Keratinocyte (primary cell): Measurements from ENCODE around the gene FSD1. TPM values are rescaled to one million over a fixed set of nuclear protein-coding genes. Genes with fewer than 3 reads are reported as not detected.

ENCODE experiments used
- DNase-seq: peaks from one replicate; pipeline ENCODE4 v3.0.0-alpha.2; 2011; ENCODE audit warnings: low read depth, missing footprints, low spot score
- FAIRE-seq: peaks from 2 replicates; lab custom pipeline; 2011; peaks lifted over from hg19 to GRCh38; lab: Jason Lieb, UNC
- H2AFZ ChIP-seq: 2 replicates; pipeline ENCODE4 v1.6.0; 2012; ENCODE audit warnings: low read length, control low read depth, inconsistent platforms; ENCODE audit not compliant: control insufficient read depth
- H3K27ac ChIP-seq: 2 replicates; pipeline ENCODE4 v1.5.1; 2011; ENCODE audit warnings: low read length; ENCODE audit not compliant: control insufficient read depth, insufficient read depth
- H3K27me3 ChIP-seq: 3 replicates; pipeline ENCODE4 v1.6.0; 2011; ENCODE audit warnings: low read length; ENCODE audit not compliant: control insufficient read depth, insufficient read depth; ENCODE audit errors: extremely low read depth
- H3K36me3 ChIP-seq, 2 experiments: 2 replicates in 1 of 2; 3 replicates in 1 of 2; pipeline ENCODE4 v1.5.1; 2011; ENCODE audit warnings: low read length in 2 of 2, mild to moderate bottlenecking in 1 of 2; ENCODE audit not compliant: control insufficient read depth in 2 of 2, insufficient read depth in 2 of 2; ENCODE audit errors: extremely low read depth in 1 of 2
- H3K4me1 ChIP-seq: 3 replicates; pipeline ENCODE4 v1.5.1; 2011; ENCODE audit warnings: low read length; ENCODE audit not compliant: control insufficient read depth, insufficient read depth; ENCODE audit errors: extremely low read depth
- H3K4me2 ChIP-seq: 3 replicates; pipeline ENCODE4 v1.6.0; 2011; ENCODE audit warnings: low read depth, low read length; ENCODE audit not compliant: control insufficient read depth, insufficient read depth; ENCODE audit errors: extremely low read depth
- H3K4me3 ChIP-seq, 3 experiments: fragments of 200-600 bp in 1 of 3; sonication (generic) in 1 of 3; 2 replicates in 2 of 3; 3 replicates in 1 of 3; pipeline ENCODE4 v1.5.1; 2011 to 2016; ENCODE audit warnings: low read length in 3 of 3, mild to moderate bottlenecking in 3 of 3, control low read depth in 2 of 3, inconsistent platforms in 1 of 3, low read depth in 1 of 3, mixed read lengths in 1 of 3, mixed run types in 1 of 3, moderate library complexity in 1 of 3; ENCODE audit not compliant: control insufficient read depth in 2 of 3, insufficient read depth in 2 of 3; ENCODE audit errors: extremely low read depth in 1 of 3
- H3K79me2 ChIP-seq: 2 replicates; pipeline ENCODE4 v1.6.0; 2012; ENCODE audit warnings: low read length; ENCODE audit not compliant: control insufficient read depth, insufficient read depth
- H3K9ac ChIP-seq: 3 replicates; pipeline ENCODE4 v1.6.0; 2011; ENCODE audit warnings: low read length; ENCODE audit not compliant: control insufficient read depth, insufficient read depth; ENCODE audit errors: extremely low read depth
- H3K9me1 ChIP-seq: 3 replicates; pipeline ENCODE4 v1.6.0; 2011; ENCODE audit warnings: low read length; ENCODE audit not compliant: control insufficient read depth, insufficient read depth; ENCODE audit errors: extremely low read depth
- H3K9me3 ChIP-seq: 2 replicates; pipeline ENCODE4 v1.5.1; 2012; ENCODE audit warnings: low read depth, low read length; ENCODE audit not compliant: control insufficient read depth
- H4K20me1 ChIP-seq: 3 replicates; pipeline ENCODE4 v1.6.0; 2011; ENCODE audit warnings: low read length; ENCODE audit not compliant: control insufficient read depth, insufficient read depth; ENCODE audit errors: extremely low read depth
- CTCF ChIP-seq, 3 experiments: IDR thresholded peaks in 1 of 3; conservative IDR thresholded peaks in 1 of 3; optimal IDR thresholded peaks in 1 of 3; 2 replicates in 2 of 3; 3 replicates in 1 of 3; pipeline versions ENCODE3 to v1.5.1; 2011; ENCODE audit warnings: low read length in 3 of 3, mild to moderate bottlenecking in 3 of 3, moderate library complexity in 2 of 3, control low read depth in 1 of 3, inconsistent platforms in 1 of 3; ENCODE audit not compliant: insufficient read depth in 2 of 3; ENCODE audit errors: extremely low read depth in 1 of 3
- EZH2 ChIP-seq: IDR thresholded peaks from one replicate; pipeline ENCODE4 v1.6.1; 2012; ENCODE audit warnings: inconsistent platforms, mild to moderate bottlenecking, low read length, moderate library complexity
- dilution Hi-C: fragments of 300-500 bp; cut with MboI; formaldehyde crosslinking; loops from one replicate; pipeline ENCODE4 v1.7.0; 2020; ENCODE audit warnings: low sequenced_read_pairs; ENCODE audit not compliant: extremely low pct_ligation_motif_present
- polyA plus RNA-seq, 5 experiments: library from polyadenylated mRNA; depleted of rRNA in 3 of 5; stranded (reverse) in 3 of 5; stranded (forward) in 1 of 5; unstranded in 1 of 5; fragments of >200 nt; gene quantifications; 1 replicate in 1 of 5; 2 replicates in 3 of 5; 3 replicates in 1 of 5; pipeline versions ENCODE4 v1.2.1 to v1.2.3, GENCODE V29; 2011 to 2012; ENCODE audit warnings: missing spikeins in 2 of 5, low read depth in 1 of 5, low replicate concordance in 1 of 5

The FSD1 gene
- polyA plus RNA-seq, 1 donor (not counting 4 experiments of a cell fraction or from before 2014, with no cell fraction given) = 0.49 TPM

- H3K9me1 ChIP-seq = no peaks in the 10 kb centered on the region
- no peak overlapping the region for H2AFZ ChIP-seq
- H3K36me3 ChIP-seq = no peaks in the 10 kb centered on the region
- no peaks in the 10 kb centered on the region for H3K79me2 ChIP-seq
- DNase-seq (no peak), FAIRE-seq (no peak)
- H3K4me3 ChIP-seq = no peak overlapping the region
- H4K20me1 ChIP-seq = no peaks in the 10 kb centered on the region
- H3K27ac ChIP-seq = no peak overlapping the region
- no peak for TF ChIP-seq EZH2
- TF ChIP-seq CTCF (optimal IDR thresholded peaks at IDR 0.05 in 1 of 3, IDR thresholded peaks at IDR 0.05 in 1 of 3, conservative IDR thresholded peaks at IDR 0.05 in 1 of 3; ENCODE audit: extremely low read depth in 1 of 3, insufficient read depth in 2 of 3, low read length in 3 of 3) = no peak
- H3K9me3 ChIP-seq = no peaks in the 10 kb centered on the region
- H3K9ac ChIP-seq = no peak overlapping the region
- H3K4me1 ChIP-seq = no peaks in the 10 kb centered on the region
- H3K4me2 ChIP-seq = no peak overlapping the region
- peaks cover 10% of the 10 kb centered on the region for H3K27me3 ChIP-seq
- dilution Hi-C loops = no loop called here
Measured at GRCh38 chr19:4298810-4299550, 5.4 kb upstream of the FSD1 start.

GRCh38 chr19:4300589-4300988 lies 3.8 kb upstream of the FSD1 start:
- DNase-seq = no peak
- FAIRE-seq = no peak
- Histone ChIP-seq H3K9me3 (no peaks in the 10 kb centered on the region), H3K27ac (no peak overlapping the region), H3K4me3 (no peak overlapping the region), H3K27me3 (peaks cover 6% of the 10 kb centered on the region), H3K4me2 (no peak overlapping the region), H3K79me2 (no peaks in the 10 kb centered on the region), H4K20me1 (no peaks in the 10 kb centered on the region), H3K9me1 (no peaks in the 10 kb centered on the region), H2AFZ (no peak overlapping the region), H3K4me1 (no peaks in the 10 kb centered on the region), H3K36me3 (no peaks in the 10 kb centered on the region), H3K9ac (no peak overlapping the region)
- dilution Hi-C loops = no loop called here
- TF ChIP-seq CTCF (optimal IDR thresholded peaks at IDR 0.05 in 1 of 3, IDR thresholded peaks at IDR 0.05 in 1 of 3, conservative IDR thresholded peaks at IDR 0.05 in 1 of 3; ENCODE audit: extremely low read depth in 1 of 3, insufficient read depth in 2 of 3, low read length in 3 of 3) (no peak), EZH2 (no peak)
